Type B pancreatic cell (in vitro differentiated cells): ENCODE data around the gene NUSAP1. TPM values are rescaled to one million over a fixed set of nuclear protein-coding genes. Genes with fewer than 3 reads are reported as not detected.

Experiments used
- DNase-seq: peaks from one replicate; pipeline ENCODE4 v3.0.0; 2021; ENCODE audit warnings: mixed read lengths; ENCODE audit not compliant: unreplicated experiment; ENCODE audit errors: extremely low spot score
- H3K27ac Mint-ChIP-seq: 2 replicates; pipeline ENCODE4 v1.8.0; 2021; ENCODE audit warnings: mild to moderate bottlenecking, mixed read lengths
- H3K27me3 Mint-ChIP-seq: 2 replicates; pipeline ENCODE4 v1.8.0; 2021; ENCODE audit warnings: mixed read lengths
- H3K36me3 Mint-ChIP-seq: 2 replicates; pipeline ENCODE4 v1.8.0; 2021; ENCODE audit warnings: mixed read lengths
- H3K4me1 Mint-ChIP-seq: one replicate; pipeline ENCODE4 v1.8.0; 2021; ENCODE audit warnings: mixed read lengths; ENCODE audit not compliant: unreplicated experiment
- H3K4me3 Mint-ChIP-seq: 2 replicates; pipeline ENCODE4 v1.8.0; 2021; ENCODE audit warnings: mild to moderate bottlenecking, mixed read lengths
- H3K9me3 Mint-ChIP-seq: 2 replicates; pipeline ENCODE4 v1.8.0; 2021; ENCODE audit warnings: mixed read lengths
- CTCF ChIP-seq: fragments of 200-600 bp; sonication (generic); conservative IDR thresholded peaks from 2 replicates; pipeline ENCODE4 v1.5.0; 2021; ENCODE audit warnings: antibody characterized with exemption, mild to moderate bottlenecking
- total RNA-seq: library from RNA; stranded (reverse); gene quantifications from 2 replicates; pipeline ENCODE4 v1.2.1, GENCODE V29; 2021; ENCODE audit warnings: low replicate concordance

The NUSAP1 gene
- total RNA-seq, 1 donor from 2014 or later: 113 TPM

GRCh38 chr15:41392659-41393058 is 60.0 kb downstream of the NUSAP1 start:
- no peaks in the 10 kb centered on the region for H3K27me3 Mint-ChIP-seq
- peaks cover 22% of the 10 kb centered on the region for H3K36me3 Mint-ChIP-seq
- no peak for DNase-seq
- H3K4me1 Mint-ChIP-seq: no peaks in the 10 kb centered on the region
- no peak for TF ChIP-seq CTCF
- H3K9me3 Mint-ChIP-seq: no peaks in the 10 kb centered on the region
- no peak overlapping the region for H3K27ac Mint-ChIP-seq
- H3K4me3 Mint-ChIP-seq: no peak overlapping the region

- Mint-ChIP-seq H3K36me3 (peaks cover 22% of the 10 kb centered on the region), H3K27me3 (no peaks in the 10 kb centered on the region), H3K4me1 (no peaks in the 10 kb centered on the region), H3K27ac (no peak overlapping the region), H3K9me3 (no peaks in the 10 kb centered on the region), H3K4me3 (no peak overlapping the region)
- no peak for TF ChIP-seq CTCF
- DNase-seq: no peak
These were observed 62.2 kb downstream of the NUSAP1 start for GRCh38 chr15:41394924-41395323.

- H3K4me1 Mint-ChIP-seq: no peaks in the 10 kb centered on the region
- TF ChIP-seq CTCF: no peak
- peaks cover 22% of the 10 kb centered on the region for H3K36me3 Mint-ChIP-seq
- no peak for DNase-seq
- no peak overlapping the region for H3K27ac Mint-ChIP-seq
- no peaks in the 10 kb centered on the region for H3K27me3 Mint-ChIP-seq
- no peak overlapping the region for H3K4me3 Mint-ChIP-seq
- no peaks in the 10 kb centered on the region for H3K9me3 Mint-ChIP-seq
These were observed 63.4 kb downstream of the NUSAP1 start for GRCh38 chr15:41396111-41396510.

GRCh38 chr15:41401904-41402267 is 69.2 kb downstream of the NUSAP1 start:
- H3K4me1 Mint-ChIP-seq: no peaks in the 10 kb centered on the region
- TF ChIP-seq CTCF: no peak
- no peak for DNase-seq
- no peaks in the 10 kb centered on the region for H3K9me3 Mint-ChIP-seq
- H3K27me3 Mint-ChIP-seq: no peaks in the 10 kb centered on the region
- H3K27ac Mint-ChIP-seq: peak overlapping the region; percentile 90
- H3K4me3 Mint-ChIP-seq: peak overlapping the region; percentile 96
- H3K36me3 Mint-ChIP-seq: no peaks in the 10 kb centered on the region

- H3K4me1 Mint-ChIP-seq: peaks cover 3% of the 10 kb centered on the region
- no peaks in the 10 kb centered on the region for H3K27me3 Mint-ChIP-seq
- H3K9me3 Mint-ChIP-seq: no peaks in the 10 kb centered on the region
- H3K27ac Mint-ChIP-seq: no peak overlapping the region
- no peak overlapping the region for H3K4me3 Mint-ChIP-seq
- DNase-seq: no peak
- H3K36me3 Mint-ChIP-seq: no peaks in the 10 kb centered on the region
- TF ChIP-seq CTCF: no peak
These were observed 74.7 kb downstream of the NUSAP1 start for GRCh38 chr15:41407341-41407740.

- no peak overlapping the region for H3K27ac Mint-ChIP-seq
- no peak for DNase-seq
- H3K9me3 Mint-ChIP-seq: no peaks in the 10 kb centered on the region
- no peaks in the 10 kb centered on the region for H3K36me3 Mint-ChIP-seq
- no peaks in the 10 kb centered on the region for H3K27me3 Mint-ChIP-seq
- peaks cover 3% of the 10 kb centered on the region for H3K4me1 Mint-ChIP-seq
- H3K4me3 Mint-ChIP-seq: no peak overlapping the region
- no peak for TF ChIP-seq CTCF
These were observed 75.6 kb downstream of the NUSAP1 start for GRCh38 chr15:41408234-41408641.
